Activated naive CD4-positive, alpha-beta T cell treated with anti-CD3 and anti-CD28 coated beads for 36 hours (primary cell): Measurements from ENCODE around the gene ATP13A4. TPM values are rescaled to one million over a fixed set of nuclear protein-coding genes. Genes with fewer than 3 reads are reported as not detected.

Experiments
- CTCF ChIA-PET: fragments of 350-600 bp; sonication (Branson Sonifier 250); formaldehyde crosslinking; loops from one replicate; lab custom pipeline; 2021; ENCODE audit warnings: antibody characterized with exemption; lab: Charles Lee
- DNase-seq: peaks from one replicate; pipeline ENCODE4 v3.0.0-alpha.2; 2020
- H3K27ac Mint-ChIP-seq: one replicate; pipeline ENCODE4 v1.8.0; 2021; ENCODE audit warnings: mild to moderate bottlenecking, mixed read lengths
- H3K27me3 Mint-ChIP-seq: one replicate; pipeline ENCODE4 v1.8.0; 2021; ENCODE audit warnings: low read depth, mixed read lengths
- H3K36me3 Mint-ChIP-seq: one replicate; pipeline ENCODE4 v1.8.0; 2021; ENCODE audit warnings: low read depth, mixed read lengths
- H3K4me1 Mint-ChIP-seq: one replicate; pipeline ENCODE4 v1.8.0; 2021; ENCODE audit warnings: low read depth, mixed read lengths
- H3K4me3 Mint-ChIP-seq: one replicate; pipeline ENCODE4 v1.8.0; 2021; ENCODE audit warnings: mild to moderate bottlenecking, moderate library complexity, mixed read lengths
- H3K9me3 Mint-ChIP-seq: one replicate; pipeline ENCODE4 v1.8.0; 2021; ENCODE audit warnings: mixed read lengths
- intact Hi-C: fragments of 100-400 bp; cut with micrococcal nuclease; formaldehyde crosslinking; loops from one replicate; pipeline ENCODE4 v1.15.1; 2023
- total RNA-seq, 2 experiments: library from RNA; stranded (reverse); gene quantifications; one replicate each; pipeline ENCODE4 v1.2.3, GENCODE V29; 2021

ATP13A4 gene
- total RNA-seq, 2 experiments from 2014 or later, result 2.4 to 2.8 TPM

GRCh38 chr3:193481436-193481835 lies 73.3 kb downstream of the ATP13A4 start:
- Mint-ChIP-seq H3K4me1 (no peaks in the 10 kb centered on the region), H3K4me3 (no peak overlapping the region), H3K9me3 (no peaks in the 10 kb centered on the region), H3K27me3 (no peaks in the 10 kb centered on the region), H3K27ac (no peak overlapping the region), H3K36me3 (no peaks in the 10 kb centered on the region)
- intact Hi-C loops, result no loop called here
- CTCF ChIA-PET, result no interaction called here
- DNase-seq, result no peak

GRCh38 chr3:193474446-193474845 lies 80.2 kb downstream of the ATP13A4 start:
- Mint-ChIP-seq H3K4me1 (no peaks in the 10 kb centered on the region), H3K27me3 (peaks cover 1% of the 10 kb centered on the region), H3K4me3 (no peak overlapping the region), H3K9me3 (no peaks in the 10 kb centered on the region), H3K27ac (no peak overlapping the region), H3K36me3 (no peaks in the 10 kb centered on the region)
- DNase-seq, result no peak
- intact Hi-C loops, result no loop called here
- CTCF ChIA-PET, result no interaction called here

- Mint-ChIP-seq H3K9me3 (no peaks in the 10 kb centered on the region), H3K27me3 (peaks cover 1% of the 10 kb centered on the region), H3K36me3 (no peaks in the 10 kb centered on the region), H3K4me3 (no peak overlapping the region), H3K4me1 (no peaks in the 10 kb centered on the region), H3K27ac (no peak overlapping the region)
- intact Hi-C loops, result no loop called here
- DNase-seq, result no peak
- CTCF ChIA-PET, result no interaction called here
Measured at GRCh38 chr3:193470710-193471109, 84.0 kb downstream of the ATP13A4 start.

GRCh38 chr3:193465992-193466608 lies 88.6 kb downstream of the ATP13A4 start:
- no peak overlapping the region for H3K4me3 Mint-ChIP-seq
- no peak overlapping the region for H3K27ac Mint-ChIP-seq
- peaks cover 4% of the 10 kb centered on the region for H3K9me3 Mint-ChIP-seq
- no peak for DNase-seq
- no peaks in the 10 kb centered on the region for H3K4me1 Mint-ChIP-seq
- intact Hi-C loops, result no loop called here
- peaks cover 3% of the 10 kb centered on the region for H3K36me3 Mint-ChIP-seq
- CTCF ChIA-PET, result interaction anchor here (0.6 kb wide), 1 partner anchor 98 kb away, joined by 3 read pairs; no protein-coding TSS in a partner anchor
- H3K27me3 Mint-ChIP-seq, result no peaks in the 10 kb centered on the region

GRCh38 chr3:193464889-193465288 lies 89.8 kb downstream of the ATP13A4 start:
- Mint-ChIP-seq H3K4me3 (no peak overlapping the region), H3K9me3 (peaks cover 4% of the 10 kb centered on the region), H3K27me3 (no peaks in the 10 kb centered on the region), H3K27ac (no peak overlapping the region), H3K4me1 (no peaks in the 10 kb centered on the region), H3K36me3 (peaks cover 3% of the 10 kb centered on the region)
- no peak for DNase-seq
- intact Hi-C loops, result loop anchor here (5.0 kb wide), 1 partner anchor 898 kb away; no protein-coding TSS in a partner anchor
- CTCF ChIA-PET, result no interaction called here

- intact Hi-C loops, result no loop called here
- Mint-ChIP-seq H3K4me3 (no peak overlapping the region), H3K4me1 (no peaks in the 10 kb centered on the region), H3K27ac (no peak overlapping the region), H3K9me3 (no peaks in the 10 kb centered on the region), H3K27me3 (no peaks in the 10 kb centered on the region), H3K36me3 (no peaks in the 10 kb centered on the region)
- CTCF ChIA-PET, result no interaction called here
- DNase-seq, result no peak
Measured at GRCh38 chr3:193457526-193457925, 97.2 kb downstream of the ATP13A4 start.

- Mint-ChIP-seq H3K27ac (no peak overlapping the region), H3K36me3 (no peaks in the 10 kb centered on the region), H3K4me1 (no peaks in the 10 kb centered on the region), H3K27me3 (no peaks in the 10 kb centered on the region), H3K9me3 (no peaks in the 10 kb centered on the region), H3K4me3 (no peak overlapping the region)
- no peak for DNase-seq
- CTCF ChIA-PET, result interaction anchor here (1.1 kb wide), 1 partner anchor 17 kb away, joined by 3 read pairs; no protein-coding TSS in a partner anchor
- intact Hi-C loops, result no loop called here
Measured at GRCh38 chr3:193452338-193452737, 102.4 kb downstream of the ATP13A4 start.

GRCh38 chr3:193451902-193452301 lies 102.8 kb downstream of the ATP13A4 start:
- Mint-ChIP-seq H3K4me1 (no peaks in the 10 kb centered on the region), H3K36me3 (no peaks in the 10 kb centered on the region), H3K4me3 (no peak overlapping the region), H3K9me3 (no peaks in the 10 kb centered on the region), H3K27me3 (no peaks in the 10 kb centered on the region), H3K27ac (no peak overlapping the region)
- intact Hi-C loops, result no loop called here
- CTCF ChIA-PET, result interaction anchor here (1.1 kb wide), 1 partner anchor 17 kb away, joined by 3 read pairs; no protein-coding TSS in a partner anchor
- DNase-seq, result no peak

- H3K36me3 Mint-ChIP-seq, result no peaks in the 10 kb centered on the region
- no peaks in the 10 kb centered on the region for H3K4me1 Mint-ChIP-seq
- CTCF ChIA-PET, result no interaction called here
- no peaks in the 10 kb centered on the region for H3K9me3 Mint-ChIP-seq
- DNase-seq, result no peak
- H3K27ac Mint-ChIP-seq, result no peak overlapping the region
- intact Hi-C loops, result no loop called here
- H3K4me3 Mint-ChIP-seq, result no peak overlapping the region
- no peaks in the 10 kb centered on the region for H3K27me3 Mint-ChIP-seq
Measured at GRCh38 chr3:193446965-193447602, 107.6 kb downstream of the ATP13A4 start.

- CTCF ChIA-PET, result no interaction called here
- intact Hi-C loops, result no loop called here
- no peak for DNase-seq
Measured at GRCh38 chr3:193439423-193439822, 115.3 kb downstream of the ATP13A4 start.

GRCh38 chr3:193418576-193419373 lies 135.9 kb downstream of the ATP13A4 start:
- peaks cover 15% of the 10 kb centered on the region for H3K36me3 Mint-ChIP-seq
- no peak overlapping the region for H3K27ac Mint-ChIP-seq
- H3K27me3 Mint-ChIP-seq, result no peaks in the 10 kb centered on the region
- H3K4me1 Mint-ChIP-seq, result no peaks in the 10 kb centered on the region
- no peak overlapping the region for H3K4me3 Mint-ChIP-seq
- peaks cover 26% of the 10 kb centered on the region for H3K9me3 Mint-ChIP-seq
- intact Hi-C loops, result no loop called here
- CTCF ChIA-PET, result interaction anchor here (0.8 kb wide), 1 partner anchor 9 kb away, joined by 4 read pairs; no protein-coding TSS in a partner anchor
- DNase-seq, result no peak

More at GRCh38 chr3:193439423-193439822, 115.3 kb downstream of the ATP13A4 start:
- Mint-ChIP-seq H3K9me3 (no peaks in the 10 kb centered on the region), H3K27me3 (no peaks in the 10 kb centered on the region), H3K4me3 (no peak overlapping the region), H3K27ac (no peak overlapping the region), H3K36me3 (no peaks in the 10 kb centered on the region), H3K4me1 (no peaks in the 10 kb centered on the region)

GRCh38 chr3:193416629-193417028 lies 138.1 kb downstream of the ATP13A4 start:
- H3K9me3 Mint-ChIP-seq, result peaks cover 20% of the 10 kb centered on the region
- CTCF ChIA-PET, result no interaction called here

More at GRCh38 chr3:193416629-193417028, 138.1 kb downstream of the ATP13A4 start:
- H3K36me3 Mint-ChIP-seq, result peaks cover 15% of the 10 kb centered on the region
- intact Hi-C loops, result no loop called here
- H3K27ac Mint-ChIP-seq, result no peak overlapping the region
- DNase-seq, result no peak
- H3K4me3 Mint-ChIP-seq, result no peak overlapping the region
- no peaks in the 10 kb centered on the region for H3K4me1 Mint-ChIP-seq
- no peaks in the 10 kb centered on the region for H3K27me3 Mint-ChIP-seq
